Measurements from ENCODE around the gene HCAR3. TPM values are rescaled to one million over a fixed set of nuclear protein-coding genes. Genes with fewer than 3 reads are reported as not detected.

The HCAR3 gene
- total and polyA plus RNA-seq, 2 of the 13 experiments (the other 11 are each of a cell fraction or from before 2014, with no cell fraction given), result 0.11 to 12.8 TPM

DNA sequence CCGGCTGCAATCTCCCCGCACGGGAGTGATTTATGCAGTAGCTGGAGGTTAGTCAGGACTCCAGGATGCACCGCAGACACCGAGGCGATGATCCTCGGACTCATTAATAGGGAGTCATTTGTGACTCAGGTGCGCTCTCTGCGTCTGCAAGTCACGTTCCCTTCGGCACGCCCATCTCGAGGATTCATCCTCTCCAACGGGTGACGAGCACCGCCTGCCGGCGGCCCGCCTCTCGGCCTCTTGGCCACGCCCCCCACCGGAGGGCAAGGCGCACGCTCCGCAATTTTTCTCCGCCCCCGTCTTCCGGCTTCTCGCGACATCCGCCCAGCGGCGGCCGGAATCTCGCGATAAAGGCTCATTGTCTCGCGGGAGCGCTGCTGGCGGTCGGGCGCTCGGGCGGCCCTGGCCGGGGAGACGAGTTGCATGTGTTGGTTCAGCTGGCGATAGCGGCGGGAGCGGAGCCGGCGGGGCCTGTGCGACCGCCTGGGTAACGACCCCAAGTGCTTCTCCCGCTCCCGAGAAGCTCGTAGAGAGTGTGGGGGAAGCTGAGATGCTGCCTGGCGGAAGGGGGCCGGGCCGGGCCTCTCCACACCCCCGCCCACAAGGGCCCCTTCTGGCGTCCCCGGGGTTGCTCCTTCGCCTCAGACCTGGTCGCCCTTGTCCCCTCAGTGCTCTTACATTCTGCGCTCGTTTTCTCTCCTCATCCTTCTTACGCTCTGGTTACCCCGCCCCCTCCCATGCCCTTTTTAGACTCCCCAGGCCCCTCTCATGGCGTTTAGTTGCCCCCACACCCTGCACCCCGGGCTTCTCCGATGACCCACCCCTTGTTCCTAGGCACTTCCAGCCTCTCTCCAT lies 36.1 kb upstream of the HCAR3 start, which contains the start of gene DENR (continued):
- TF ChIP-seq, protein P1, sequence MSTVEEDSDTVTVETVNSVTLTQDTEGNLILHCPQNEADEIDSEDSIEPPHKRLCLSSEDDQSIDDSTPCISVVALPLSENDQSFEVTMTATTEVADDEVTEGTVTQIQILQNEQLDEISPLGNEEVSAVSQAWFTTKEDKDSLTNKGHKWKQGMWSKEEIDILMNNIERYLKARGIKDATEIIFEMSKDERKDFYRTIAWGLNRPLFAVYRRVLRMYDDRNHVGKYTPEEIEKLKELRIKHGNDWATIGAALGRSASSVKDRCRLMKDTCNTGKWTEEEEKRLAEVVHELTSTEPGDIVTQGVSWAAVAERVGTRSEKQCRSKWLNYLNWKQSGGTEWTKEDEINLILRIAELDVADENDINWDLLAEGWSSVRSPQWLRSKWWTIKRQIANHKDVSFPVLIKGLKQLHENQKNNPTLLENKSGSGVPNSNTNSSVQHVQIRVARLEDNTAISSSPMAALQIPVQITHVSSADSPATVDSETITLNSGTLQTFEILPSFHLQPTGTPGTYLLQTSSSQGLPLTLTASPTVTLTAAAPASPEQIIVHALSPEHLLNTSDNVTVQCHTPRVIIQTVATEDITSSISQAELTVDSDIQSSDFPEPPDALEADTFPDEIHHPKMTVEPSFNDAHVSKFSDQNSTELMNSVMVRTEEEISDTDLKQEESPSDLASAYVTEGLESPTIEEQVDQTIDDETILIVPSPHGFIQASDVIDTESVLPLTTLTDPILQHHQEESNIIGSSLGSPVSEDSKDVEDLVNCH (CRISPR knock-in tag; IDR thresholded peaks at IDR 0.05), result no peak
- TF ChIP-seq ZSCAN12 (CRISPR knock-in tag; IDR thresholded peaks at IDR 0.05), result peak; percentile 57; the same call in 1 of the 2 replicates
- 0 out of 2 replicates have a peak, but pooled peaks have one; percentile 50 for TF ChIP-seq ZNF446 (CRISPR knock-in tag; IDR thresholded peaks at IDR 0.05)
- TF ChIP-seq ISL2 (CRISPR knock-in tag; IDR thresholded peaks at IDR 0.05), result peak; percentile 83
- TF ChIP-seq, protein P2, sequence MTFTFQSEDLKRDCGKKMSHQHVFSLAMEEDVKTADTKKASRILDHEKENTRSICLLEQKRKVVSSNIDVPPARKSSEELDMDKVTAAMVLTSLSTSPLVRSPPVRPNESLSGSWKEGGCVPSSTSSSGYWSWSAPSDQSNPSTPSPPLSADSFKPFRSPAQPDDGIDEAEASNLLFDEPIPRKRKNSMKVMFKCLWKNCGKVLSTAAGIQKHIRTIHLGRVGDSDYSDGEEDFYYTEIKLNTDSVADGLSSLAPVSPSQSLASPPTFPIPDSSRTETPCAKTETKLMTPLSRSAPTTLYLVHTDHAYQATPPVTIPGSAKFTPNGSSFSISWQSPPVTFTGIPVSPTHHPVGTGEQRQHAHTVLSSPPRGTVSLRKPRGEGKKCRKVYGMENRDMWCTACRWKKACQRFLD (CRISPR knock-in tag; IDR thresholded peaks at IDR 0.05; ENCODE audit: borderline replicate concordance), result peak; percentile 65; the same call in 1 of the 2 replicates
- 0 out of 2 replicates have a peak, but pooled peaks have one; percentile 8 for TF ChIP-seq ZKSCAN1 (IDR thresholded peaks at IDR 0.05; ENCODE audit: low read length)
- TF ChIP-seq ZNF160 (CRISPR knock-in tag; IDR thresholded peaks at IDR 0.05), result peak; percentile 39; the same call in 1 of the 2 replicates
- peak; percentile 60 for TF ChIP-seq ZNF883 (CRISPR knock-in tag; IDR thresholded peaks at IDR 0.05; ENCODE audit: not compliant biosample characterization)
- no peak for TF ChIP-seq ZNF615 (CRISPR knock-in tag; IDR thresholded peaks at IDR 0.05; ENCODE audit: borderline replicate concordance)
- TF ChIP-seq, protein P3, sequence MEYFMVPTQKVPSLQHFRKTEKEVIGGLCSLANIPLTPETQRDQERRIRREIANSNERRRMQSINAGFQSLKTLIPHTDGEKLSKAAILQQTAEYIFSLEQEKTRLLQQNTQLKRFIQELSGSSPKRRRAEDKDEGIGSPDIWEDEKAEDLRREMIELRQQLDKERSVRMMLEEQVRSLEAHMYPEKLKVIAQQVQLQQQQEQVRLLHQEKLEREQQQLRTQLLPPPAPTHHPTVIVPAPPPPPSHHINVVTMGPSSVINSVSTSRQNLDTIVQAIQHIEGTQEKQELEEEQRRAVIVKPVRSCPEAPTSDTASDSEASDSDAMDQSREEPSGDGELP (IDR thresholded peaks at IDR 0.05; ENCODE audit: borderline replicate concordance, low read depth), result peak; percentile 87; the same call in 1 of the 2 replicates
- TF ChIP-seq RAD21 (CRISPR knock-in tag; IDR thresholded peaks at IDR 0.05), result peak; percentile 99
- TF ChIP-seq DMAP1 (CRISPR knock-in tag; IDR thresholded peaks at IDR 0.05), result peak; percentile 93
- TF ChIP-seq, protein P4, sequence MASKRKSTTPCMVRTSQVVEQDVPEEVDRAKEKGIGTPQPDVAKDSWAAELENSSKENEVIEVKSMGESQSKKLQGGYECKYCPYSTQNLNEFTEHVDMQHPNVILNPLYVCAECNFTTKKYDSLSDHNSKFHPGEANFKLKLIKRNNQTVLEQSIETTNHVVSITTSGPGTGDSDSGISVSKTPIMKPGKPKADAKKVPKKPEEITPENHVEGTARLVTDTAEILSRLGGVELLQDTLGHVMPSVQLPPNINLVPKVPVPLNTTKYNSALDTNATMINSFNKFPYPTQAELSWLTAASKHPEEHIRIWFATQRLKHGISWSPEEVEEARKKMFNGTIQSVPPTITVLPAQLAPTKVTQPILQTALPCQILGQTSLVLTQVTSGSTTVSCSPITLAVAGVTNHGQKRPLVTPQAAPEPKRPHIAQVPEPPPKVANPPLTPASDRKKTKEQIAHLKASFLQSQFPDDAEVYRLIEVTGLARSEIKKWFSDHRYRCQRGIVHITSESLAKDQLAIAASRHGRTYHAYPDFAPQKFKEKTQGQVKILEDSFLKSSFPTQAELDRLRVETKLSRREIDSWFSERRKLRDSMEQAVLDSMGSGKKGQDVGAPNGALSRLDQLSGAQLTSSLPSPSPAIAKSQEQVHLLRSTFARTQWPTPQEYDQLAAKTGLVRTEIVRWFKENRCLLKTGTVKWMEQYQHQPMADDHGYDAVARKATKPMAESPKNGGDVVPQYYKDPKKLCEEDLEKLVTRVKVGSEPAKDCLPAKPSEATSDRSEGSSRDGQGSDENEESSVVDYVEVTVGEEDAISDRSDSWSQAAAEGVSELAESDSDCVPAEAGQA (IDR thresholded peaks at IDR 0.05; ENCODE audit: low read depth), result peak; percentile 51
- TF ChIP-seq, protein P4 (CRISPR knock-in tag; IDR thresholded peaks at IDR 0.05; ENCODE audit: borderline replicate concordance), result 0 out of 2 replicates have a peak, but pooled peaks have one; percentile 33
- TF ChIP-seq CREM (IDR thresholded peaks at IDR 0.05), result peak; percentile 26; the same call in 1 of the 2 replicates
- no peak for TF ChIP-seq CREM (CRISPR knock-in tag; IDR thresholded peaks at IDR 0.05)
- TF ChIP-seq SP4 (CRISPR knock-in tag; IDR thresholded peaks at IDR 0.05), result peak; percentile 94
- TF ChIP-seq SIX4 (CRISPR knock-in tag; IDR thresholded peaks at IDR 0.05), result peak; percentile 60; the same call in 1 of the 2 replicates
